Tibial nerve (tissue), 4 donors: ENCODE results near the gene TUB.

Source experiments
- CTCF ChIP-seq, 5 experiments: fragments of 200-600 bp in 3 of 5; fragments of 450-650 bp in 2 of 5; sonication (generic) in 3 of 5; IDR thresholded peaks; one replicate each; pipeline ENCODE4 v1.5.1; 2016 to 2019; ENCODE audit warnings: antibody characterized with exemption in 5 of 5, mild to moderate bottlenecking in 3 of 5, moderate library complexity in 2 of 5
- EP300 ChIP-seq, 2 donors: sonication (generic); formaldehyde crosslinking; IDR thresholded peaks; one replicate each; pipeline ENCODE4 v1.6.1; 2017; ENCODE audit warnings: antibody characterized with exemption in 2 of 2, mild to moderate bottlenecking in 1 of 2

- TF ChIP-seq CTCF (IDR thresholded peaks at IDR 0.05) (no peak), EP300 (IDR thresholded peaks at IDR 0.05) (no peak)
Observed at GRCh38 chr11:8086571-8086970, 5.6 kb downstream of the TUB start.
